Left lung (tissue), 10 donors: ENCODE results near the gene HECTD4. TPM values are rescaled to one million over a fixed set of nuclear protein-coding genes. Genes with fewer than 3 reads are reported as not detected.

Experiments used
- ATAC-seq: fragments of 200-7000 bp; cut with Tn5 transposase; one replicate; pipeline ENCODE4 v1.9.1; 2020; ENCODE audit warnings: moderate library complexity
- DNase-seq, 4 donors: peaks; one replicate each; pipeline ENCODE4 v3.0.0-alpha.2; 2013 to 2020
- H3K27ac ChIP-seq, 2 donors: fragments of 200-600 bp; sonication (generic) in 1 of 2; one replicate each; pipeline versions ENCODE4 v1.5.0 to v1.8.0; 2020 to 2021
- H3K27me3 ChIP-seq, 2 donors: fragments of 200-600 bp; sonication (generic) in 1 of 2; one replicate each; pipeline versions ENCODE4 v1.5.0 to v1.8.0; 2020 to 2021
- H3K36me3 ChIP-seq, 2 donors: fragments of 200-600 bp; sonication (generic) in 1 of 2; one replicate each; pipeline versions ENCODE4 v1.5.0 to v1.8.0; 2020 to 2021
- H3K4me1 ChIP-seq, 2 donors: fragments of 200-600 bp; one replicate each; pipeline ENCODE4 v1.8.0; 2021
- H3K4me3 ChIP-seq, 2 donors: fragments of 200-600 bp; sonication (generic) in 1 of 2; one replicate each; pipeline versions ENCODE4 v1.5.0 to v1.8.0; 2020 to 2021; ENCODE audit warnings: mild to moderate bottlenecking in 1 of 2
- H3K9me3 ChIP-seq, 2 donors: fragments of 200-600 bp; sonication (generic) in 1 of 2; one replicate each; pipeline versions ENCODE4 v1.5.0 to v1.8.0; 2020 to 2021
- intact Hi-C, 2 donors: fragments of 100-400 bp; cut with DNase I; formaldehyde crosslinking; loops; one replicate each; pipeline versions ENCODE4 v1.11.2 to v1.14.2; 2022
- polyA plus RNA-seq, 6 donors: library from polyadenylated mRNA; unstranded; fragments of 120-200 nt; gene quantifications; one replicate each; pipeline ENCODE4 v1.2.1, GENCODE V29; 2013; ENCODE audit not compliant: insufficient read length in 6 of 6
- total RNA-seq, 2 donors: library from RNA; stranded (reverse); fragmentation: NEBNext Ultra II Directional; extraction: Animal tissue kit (Norgen Biotek cat#: 25700); gene quantifications; one replicate each; pipeline ENCODE4 v1.2.1, GENCODE V29; 2021
- TF ChIP-seq, protein P1 (sequence below), 2 donors: fragments of 200-600 bp; sonication (generic) in 1 of 2; IDR thresholded peaks; one replicate each; pipeline versions ENCODE4 v1.5.0 to v1.8.0; 2021; ENCODE audit warnings: antibody characterized with exemption in 2 of 2
- donor health status: DM: no; HTN: yes; CAD: no.
- donor health status: DM: no; HTN: no; CAD: no.

The HECTD4 gene
- total and polyA plus RNA-seq, 8 donors = 41.3 to 78.6 (median 64.9) TPM

DNA sequence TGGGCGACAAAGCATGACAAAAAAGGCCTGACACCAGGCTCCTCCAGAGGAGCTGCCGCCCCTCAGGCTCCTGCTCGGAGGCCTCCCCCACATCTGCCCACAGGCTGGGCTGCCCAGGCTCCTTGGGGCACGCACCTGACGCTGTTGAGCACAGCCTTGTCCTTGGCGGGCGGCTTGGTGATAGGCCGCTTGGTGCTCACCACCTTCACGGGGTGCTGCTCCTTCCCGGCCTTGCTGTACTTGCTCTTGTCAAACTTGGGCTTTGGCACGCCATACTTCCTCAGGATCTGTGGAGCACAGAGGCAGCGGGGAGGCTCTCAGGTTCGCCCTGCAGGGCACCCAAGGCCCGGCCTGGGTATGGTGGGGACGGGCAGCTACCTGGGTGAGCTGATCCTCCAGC, 203.4 kb downstream of the HECTD4 start:
- no peaks in the 10 kb centered on the region for H3K4me1 ChIP-seq

DNA sequence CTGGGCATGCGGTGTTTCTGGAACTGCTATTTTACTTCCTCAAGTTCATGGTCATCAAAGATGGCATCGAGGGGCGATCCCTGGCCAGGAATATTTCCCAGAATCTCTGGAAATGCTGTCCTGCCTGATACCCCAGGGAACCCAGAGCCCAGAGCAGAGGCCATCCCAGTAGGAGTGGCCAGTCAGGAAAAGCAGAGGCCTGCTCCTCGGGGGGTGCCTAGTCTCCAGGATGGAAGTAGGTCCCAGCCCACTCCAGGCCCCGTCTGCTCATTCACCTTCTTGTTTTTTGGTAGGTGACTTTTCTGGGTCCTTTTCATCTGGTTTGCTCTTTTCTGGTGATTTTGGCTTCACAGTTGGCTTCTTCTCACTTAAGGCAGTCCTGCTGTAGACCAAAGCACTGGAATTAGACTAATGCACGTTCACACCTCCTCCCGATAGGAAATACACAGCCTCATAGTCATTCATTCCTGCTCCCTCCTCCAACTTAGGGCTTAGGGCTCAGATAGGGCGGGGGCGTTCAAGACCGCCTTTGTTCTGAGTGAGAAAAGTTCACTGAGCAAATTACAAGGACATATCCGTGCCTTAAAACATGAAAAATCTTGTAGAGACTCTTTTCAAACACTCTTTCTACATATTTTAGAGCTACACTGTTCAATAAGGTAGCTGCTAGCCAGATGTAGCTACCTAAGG, 205.8 kb downstream of the HECTD4 start:
- no peaks in the 10 kb centered on the region for H3K9me3 ChIP-seq

More for the DNA sequence above, 203.4 kb downstream of the HECTD4 start:
- Histone ChIP-seq H3K27ac (no peak overlapping the region), H3K9me3 (no peaks in the 10 kb centered on the region), H3K4me3 (no peak overlapping the region), H3K36me3 (peaks cover 0 to 93% of the 10 kb centered on the region in 2 donors), H3K27me3 (no peaks in the 10 kb centered on the region)
- intact Hi-C loops = no loop called here
- TF ChIP-seq, protein P1, sequence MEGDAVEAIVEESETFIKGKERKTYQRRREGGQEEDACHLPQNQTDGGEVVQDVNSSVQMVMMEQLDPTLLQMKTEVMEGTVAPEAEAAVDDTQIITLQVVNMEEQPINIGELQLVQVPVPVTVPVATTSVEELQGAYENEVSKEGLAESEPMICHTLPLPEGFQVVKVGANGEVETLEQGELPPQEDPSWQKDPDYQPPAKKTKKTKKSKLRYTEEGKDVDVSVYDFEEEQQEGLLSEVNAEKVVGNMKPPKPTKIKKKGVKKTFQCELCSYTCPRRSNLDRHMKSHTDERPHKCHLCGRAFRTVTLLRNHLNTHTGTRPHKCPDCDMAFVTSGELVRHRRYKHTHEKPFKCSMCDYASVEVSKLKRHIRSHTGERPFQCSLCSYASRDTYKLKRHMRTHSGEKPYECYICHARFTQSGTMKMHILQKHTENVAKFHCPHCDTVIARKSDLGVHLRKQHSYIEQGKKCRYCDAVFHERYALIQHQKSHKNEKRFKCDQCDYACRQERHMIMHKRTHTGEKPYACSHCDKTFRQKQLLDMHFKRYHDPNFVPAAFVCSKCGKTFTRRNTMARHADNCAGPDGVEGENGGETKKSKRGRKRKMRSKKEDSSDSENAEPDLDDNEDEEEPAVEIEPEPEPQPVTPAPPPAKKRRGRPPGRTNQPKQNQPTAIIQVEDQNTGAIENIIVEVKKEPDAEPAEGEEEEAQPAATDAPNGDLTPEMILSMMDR (IDR thresholded peaks at IDR 0.05) = no peak
- DNase-seq (no peak), ATAC-seq (no peak)

DNA sequence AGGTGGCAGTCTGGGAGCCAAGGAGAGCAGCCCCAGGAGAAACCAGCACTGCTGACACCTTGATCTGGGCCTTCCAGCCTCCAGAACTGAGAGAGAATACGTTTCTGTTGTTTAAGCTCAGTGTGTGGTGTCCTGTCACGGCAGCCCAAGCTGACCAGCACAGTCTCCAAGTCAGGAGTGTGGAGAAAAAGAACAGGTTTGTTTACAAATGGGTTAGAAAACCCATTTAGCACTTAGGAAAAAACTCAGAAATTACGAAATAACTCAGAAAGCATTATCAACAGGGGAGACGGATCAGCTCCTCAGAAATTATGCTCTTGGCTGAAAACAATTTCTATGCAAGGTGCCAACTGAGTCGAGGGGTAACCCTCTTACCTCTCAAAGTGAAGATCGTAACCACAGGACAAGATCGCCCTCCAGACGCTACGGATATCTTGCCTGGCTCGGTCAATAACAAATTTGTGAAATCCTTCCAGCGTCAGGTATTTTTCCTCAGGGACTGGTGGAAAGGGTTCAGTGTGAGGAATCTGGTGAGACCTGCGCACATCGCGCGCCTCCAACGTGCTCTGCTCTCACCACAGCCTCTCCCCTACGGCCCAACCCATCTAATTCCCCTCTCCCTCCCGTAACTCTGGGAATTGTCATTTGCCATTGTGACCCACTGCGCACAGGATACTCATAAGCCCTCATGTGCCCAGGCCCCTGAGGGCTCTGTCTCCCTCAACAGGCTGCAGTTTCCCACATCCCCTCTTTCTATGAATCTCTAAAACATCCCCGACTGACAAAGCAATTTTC, 206.7 kb downstream of the HECTD4 start:
- DNase-seq = no peak
- H3K4me1 ChIP-seq = no peaks in the 10 kb centered on the region
- H3K27me3 ChIP-seq = no peaks in the 10 kb centered on the region
- TF ChIP-seq, protein P1 (IDR thresholded peaks at IDR 0.05) = no peak
- H3K27ac ChIP-seq = no peak overlapping the region
- intact Hi-C loops = no loop called here
- no peak overlapping the region for H3K4me3 ChIP-seq
- H3K36me3 ChIP-seq = peaks cover 0 to 92% of the 10 kb centered on the region in 2 donors
- ATAC-seq = no peak
- no peaks in the 10 kb centered on the region for H3K9me3 ChIP-seq

More for the DNA sequence above, 205.8 kb downstream of the HECTD4 start:
- H3K27ac ChIP-seq = no peak overlapping the region
- no peaks in the 10 kb centered on the region for H3K4me1 ChIP-seq
- ATAC-seq (no peak), DNase-seq (no peak)
- H3K4me3 ChIP-seq = no peak overlapping the region
- peaks cover 0 to 88% of the 10 kb centered on the region in 2 donors for H3K36me3 ChIP-seq
- intact Hi-C loops = no loop called here
- TF ChIP-seq, protein P1 (IDR thresholded peaks at IDR 0.05) = no peak
- no peaks in the 10 kb centered on the region for H3K27me3 ChIP-seq

DNA sequence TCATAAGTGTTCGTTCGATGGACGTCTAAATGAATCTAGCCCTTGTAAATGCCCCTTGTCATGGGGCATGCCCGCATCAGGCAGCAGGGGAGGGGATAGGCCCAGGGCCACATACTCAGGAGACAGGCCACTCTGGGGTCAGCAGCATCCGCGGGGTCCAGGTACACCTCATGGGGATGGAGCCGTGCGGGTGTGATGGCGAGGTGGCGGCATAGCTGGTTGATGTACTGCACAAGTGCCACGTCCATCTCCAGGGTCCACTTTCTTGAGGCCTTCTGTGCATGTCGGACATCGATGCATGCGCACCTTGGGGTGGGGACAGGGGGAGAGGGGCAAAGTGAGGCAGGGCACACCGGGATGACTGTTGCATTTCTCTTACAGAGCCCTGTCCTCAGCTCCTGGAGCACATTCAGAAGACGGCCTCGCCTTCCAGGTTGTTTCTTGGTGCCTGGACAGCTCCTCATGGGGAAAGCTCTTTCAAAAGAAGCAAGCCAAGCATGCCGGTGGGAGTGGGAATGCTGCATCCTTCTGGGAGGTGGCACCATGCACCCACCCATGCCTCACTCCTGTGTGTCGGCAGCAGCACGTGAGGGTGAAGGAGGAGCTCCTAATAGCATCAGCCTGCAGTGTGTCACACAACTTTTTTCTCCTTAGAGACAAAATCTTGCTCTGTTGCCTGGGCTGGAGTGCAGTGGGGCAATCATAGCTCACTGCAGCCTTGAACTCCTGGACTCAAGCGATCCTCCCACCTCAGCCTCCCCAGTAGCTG, 209.5 kb downstream of the HECTD4 start:
- peaks cover 0 to 92% of the 10 kb centered on the region in 2 donors for H3K36me3 ChIP-seq

More for the DNA sequence above, 209.5 kb downstream of the HECTD4 start:
- Histone ChIP-seq H3K4me1 (no peaks in the 10 kb centered on the region), H3K27ac (no peak overlapping the region), H3K4me3 (no peak overlapping the region), H3K9me3 (no peaks in the 10 kb centered on the region), H3K27me3 (no peaks in the 10 kb centered on the region)
- ATAC-seq (no peak), DNase-seq (no peak)
- TF ChIP-seq, protein P1 (IDR thresholded peaks at IDR 0.05) = no peak
- intact Hi-C loops = no loop called here
